Liver (tissue), 3 donors: ENCODE results near the gene ZMYM2.

Experiments used
- EGR1 ChIP-seq, 2 donors: IDR thresholded peaks; 2 replicates each; pipeline ENCODE4 v1.6.1; 2016 to 2018; ENCODE audit warnings: antibody characterized with exemption in 2 of 2, low read depth in 2 of 2
- HNF4G ChIP-seq: IDR thresholded peaks from 2 replicates; pipeline ENCODE4 v1.6.1; 2016; ENCODE audit warnings: antibody characterized with exemption
- JUND ChIP-seq, 2 donors: IDR thresholded peaks; 2 replicates each; pipeline ENCODE4 v1.6.1; 2016; ENCODE audit warnings: antibody characterized with exemption in 2 of 2
- MAX ChIP-seq: IDR thresholded peaks from 2 replicates; pipeline ENCODE4 v1.6.1; 2016; ENCODE audit warnings: antibody characterized with exemption
- REST ChIP-seq: IDR thresholded peaks from 2 replicates; pipeline ENCODE4 v1.6.1; 2016; ENCODE audit warnings: antibody characterized with exemption, mild to moderate bottlenecking
- TAF1 ChIP-seq: conservative IDR thresholded peaks from 2 replicates; pipeline ENCODE4 v1.6.1; 2016; ENCODE audit warnings: antibody characterized with exemption, mild to moderate bottlenecking
- YY1 ChIP-seq: IDR thresholded peaks from 2 replicates; pipeline ENCODE4 v1.6.1; 2016; ENCODE audit warnings: antibody characterized with exemption, mild to moderate bottlenecking
- ZBTB33 ChIP-seq: IDR thresholded peaks from 2 replicates; pipeline ENCODE4 v1.6.1; 2016; ENCODE audit warnings: antibody characterized with exemption
- TF ChIP-seq, protein P1 (sequence below): fragments of 150-350 bp; IDR thresholded peaks from 2 replicates; pipeline ENCODE4 v1.5.1; 2017; ENCODE audit warnings: improper control_type of control experiment, low read depth, low read length; ENCODE audit not compliant: missing input control
- TF ChIP-seq, protein P2 (sequence below): IDR thresholded peaks from 2 replicates; pipeline ENCODE4 v1.6.1; 2016; ENCODE audit warnings: antibody characterized with exemption
- donor health status: healthy.
- donor health status: healthy.

- TF ChIP-seq MAX (no peak), EGR1 (IDR thresholded peaks at IDR 0.05; ENCODE audit: low read depth in 2 of 2) (no peak), ZBTB33 (no peak), YY1 (no peak), REST (no peak), HNF4G (no peak), JUND (IDR thresholded peaks at IDR 0.05) (no peak), TAF1 (no peak)
- TF ChIP-seq, protein P1, sequence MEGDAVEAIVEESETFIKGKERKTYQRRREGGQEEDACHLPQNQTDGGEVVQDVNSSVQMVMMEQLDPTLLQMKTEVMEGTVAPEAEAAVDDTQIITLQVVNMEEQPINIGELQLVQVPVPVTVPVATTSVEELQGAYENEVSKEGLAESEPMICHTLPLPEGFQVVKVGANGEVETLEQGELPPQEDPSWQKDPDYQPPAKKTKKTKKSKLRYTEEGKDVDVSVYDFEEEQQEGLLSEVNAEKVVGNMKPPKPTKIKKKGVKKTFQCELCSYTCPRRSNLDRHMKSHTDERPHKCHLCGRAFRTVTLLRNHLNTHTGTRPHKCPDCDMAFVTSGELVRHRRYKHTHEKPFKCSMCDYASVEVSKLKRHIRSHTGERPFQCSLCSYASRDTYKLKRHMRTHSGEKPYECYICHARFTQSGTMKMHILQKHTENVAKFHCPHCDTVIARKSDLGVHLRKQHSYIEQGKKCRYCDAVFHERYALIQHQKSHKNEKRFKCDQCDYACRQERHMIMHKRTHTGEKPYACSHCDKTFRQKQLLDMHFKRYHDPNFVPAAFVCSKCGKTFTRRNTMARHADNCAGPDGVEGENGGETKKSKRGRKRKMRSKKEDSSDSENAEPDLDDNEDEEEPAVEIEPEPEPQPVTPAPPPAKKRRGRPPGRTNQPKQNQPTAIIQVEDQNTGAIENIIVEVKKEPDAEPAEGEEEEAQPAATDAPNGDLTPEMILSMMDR, result no peak
- TF ChIP-seq, protein P2, sequence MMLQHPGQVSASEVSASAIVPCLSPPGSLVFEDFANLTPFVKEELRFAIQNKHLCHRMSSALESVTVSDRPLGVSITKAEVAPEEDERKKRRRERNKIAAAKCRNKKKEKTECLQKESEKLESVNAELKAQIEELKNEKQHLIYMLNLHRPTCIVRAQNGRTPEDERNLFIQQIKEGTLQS, result no peak
Observed at GRCh38 chr13:20019043-20019442, 60.5 kb downstream of the ZMYM2 start.
